ENCODE measurements around the gene EREG. TPM values are rescaled to one million over a fixed set of nuclear protein-coding genes. Genes with fewer than 3 reads are reported as not detected.

EREG gene
- total RNA-seq, 2 experiments from 2014 or later, result 0.58 to 0.59 TPM

DNA sequence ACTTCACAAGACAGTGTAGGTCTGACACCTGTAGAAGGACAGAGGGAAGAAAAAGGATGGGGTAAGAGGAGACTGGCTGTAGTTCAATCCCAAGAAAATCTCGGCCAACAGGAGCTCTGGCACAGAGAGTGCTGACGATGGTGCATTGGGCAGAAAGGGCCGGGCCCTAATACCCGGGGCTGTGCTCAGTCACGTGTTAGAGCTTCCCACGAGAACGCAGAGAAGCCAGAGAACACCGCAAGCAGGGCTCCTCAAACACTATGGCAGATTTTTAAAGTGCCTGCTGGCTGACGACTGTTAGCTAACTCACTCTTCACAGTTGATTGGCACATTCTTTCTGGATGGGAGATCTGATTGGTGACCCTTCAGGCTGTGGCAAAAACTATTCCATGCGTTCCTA, 35.5 kb downstream of the EREG start:
- ATAC-seq (ENCODE audit: poor library complexity), result no peak

DNA sequence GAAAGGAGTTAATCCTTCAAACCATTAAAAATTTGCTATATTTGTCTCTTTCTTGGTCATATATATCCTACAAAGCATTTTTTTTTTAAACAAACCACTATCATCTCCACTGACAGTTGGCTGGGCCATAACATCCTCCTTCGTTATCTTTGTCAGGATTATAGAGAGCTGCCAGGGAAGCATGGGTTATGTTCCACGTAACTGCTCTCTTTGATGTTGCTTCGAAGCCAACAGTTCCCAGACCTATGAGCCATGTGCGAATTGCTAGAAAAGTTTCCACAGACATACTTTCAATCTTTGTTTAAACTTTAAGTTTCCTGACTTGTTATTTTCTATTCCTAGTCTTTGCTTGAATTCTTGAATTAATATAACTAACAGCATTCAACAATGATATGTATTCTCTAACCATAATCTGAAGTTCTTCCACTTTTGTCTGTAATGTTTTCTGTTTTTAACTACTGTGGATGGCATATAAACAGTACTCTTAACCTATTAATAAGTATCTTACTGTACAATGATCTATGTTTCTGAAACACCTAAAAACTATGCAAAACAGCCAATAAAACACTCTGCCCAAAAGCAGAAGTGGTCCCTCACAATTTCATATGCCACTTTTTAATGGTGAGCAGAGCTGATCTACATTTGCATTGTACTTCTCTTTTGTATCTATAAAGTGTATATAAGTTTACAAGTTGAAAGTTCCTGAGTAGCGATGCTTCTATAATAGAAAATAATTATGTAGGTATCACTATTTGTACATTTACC, 37.9 kb downstream of the EREG start:
- H3K9me3 ChIP-seq (ENCODE audit: control insufficient read depth in 1 of 2, insufficient read depth in 1 of 2, low read length in 2 of 2), result peaks cover 0 to 6% of the 10 kb centered on the region in 2 experiments
- no peaks in the 10 kb centered on the region for H3K27me3 ChIP-seq (ENCODE audit: control insufficient read depth in 1 of 2, insufficient read depth in 2 of 2, low read length in 2 of 2)
- no peaks in the 10 kb centered on the region for H3K4me1 ChIP-seq (ENCODE audit: insufficient read depth, low read length)
- H3K4me3 Mint-ChIP-seq, result no peak overlapping the region
- peaks cover 7% of the 10 kb centered on the region for H3K4me1 Mint-ChIP-seq (ENCODE audit: low read depth)
- no peaks in the 10 kb centered on the region for H3K36me3 ChIP-seq (ENCODE audit: insufficient read depth, low read length)
- H3K27ac ChIP-seq (ENCODE audit: low read depth in 1 of 2, low read length in 2 of 2), result no peak overlapping the region
- no peaks in the 10 kb centered on the region for H3K27me3 Mint-ChIP-seq
- intact Hi-C loops (cut with DNase I, micrococcal nuclease), result loop anchor here in 1 of 2 experiments (5.0 kb wide), 1 partner anchor 39 kb away; no protein-coding TSS in a partner anchor
- POLR2A ChIA-PET, result interaction anchor here (1.1 kb wide), 1 partner anchor 43 kb away, joined by 4 read pairs; no protein-coding TSS in a partner anchor
- CTCF ChIA-PET, result no interaction called here
- ATAC-seq (ENCODE audit: poor library complexity) (no peak), DNase-seq (no peak)
- no peak overlapping the region for H3K4me3 ChIP-seq (ENCODE audit: low read length)
- H3K9me3 Mint-ChIP-seq, result no peaks in the 10 kb centered on the region
- H3K27ac Mint-ChIP-seq, result no peak overlapping the region
- peaks cover 5% of the 10 kb centered on the region for H3K36me3 Mint-ChIP-seq (ENCODE audit: low read depth)
- TF ChIP-seq, protein P1, sequence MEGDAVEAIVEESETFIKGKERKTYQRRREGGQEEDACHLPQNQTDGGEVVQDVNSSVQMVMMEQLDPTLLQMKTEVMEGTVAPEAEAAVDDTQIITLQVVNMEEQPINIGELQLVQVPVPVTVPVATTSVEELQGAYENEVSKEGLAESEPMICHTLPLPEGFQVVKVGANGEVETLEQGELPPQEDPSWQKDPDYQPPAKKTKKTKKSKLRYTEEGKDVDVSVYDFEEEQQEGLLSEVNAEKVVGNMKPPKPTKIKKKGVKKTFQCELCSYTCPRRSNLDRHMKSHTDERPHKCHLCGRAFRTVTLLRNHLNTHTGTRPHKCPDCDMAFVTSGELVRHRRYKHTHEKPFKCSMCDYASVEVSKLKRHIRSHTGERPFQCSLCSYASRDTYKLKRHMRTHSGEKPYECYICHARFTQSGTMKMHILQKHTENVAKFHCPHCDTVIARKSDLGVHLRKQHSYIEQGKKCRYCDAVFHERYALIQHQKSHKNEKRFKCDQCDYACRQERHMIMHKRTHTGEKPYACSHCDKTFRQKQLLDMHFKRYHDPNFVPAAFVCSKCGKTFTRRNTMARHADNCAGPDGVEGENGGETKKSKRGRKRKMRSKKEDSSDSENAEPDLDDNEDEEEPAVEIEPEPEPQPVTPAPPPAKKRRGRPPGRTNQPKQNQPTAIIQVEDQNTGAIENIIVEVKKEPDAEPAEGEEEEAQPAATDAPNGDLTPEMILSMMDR (IDR thresholded peaks at IDR 0.05), result no peak

More for the DNA sequence above, 35.5 kb downstream of the EREG start:
- Mint-ChIP-seq H3K27ac (no peak overlapping the region), H3K9me3 (no peaks in the 10 kb centered on the region), H3K4me3 (peak overlapping the region; percentile 8), H3K27me3 (no peaks in the 10 kb centered on the region), H3K36me3 (ENCODE audit: low read depth) (peaks cover 5% of the 10 kb centered on the region), H3K4me1 (ENCODE audit: low read depth) (peaks cover 13% of the 10 kb centered on the region)
- Histone ChIP-seq H3K4me1 (ENCODE audit: insufficient read depth, low read length) (no peaks in the 10 kb centered on the region), H3K27ac (ENCODE audit: low read depth in 1 of 2, low read length in 2 of 2) (no peak overlapping the region), H3K9me3 (ENCODE audit: control insufficient read depth in 1 of 2, insufficient read depth in 1 of 2, low read length in 2 of 2) (peaks cover 0 to 6% of the 10 kb centered on the region in 2 experiments), H3K36me3 (ENCODE audit: insufficient read depth, low read length) (no peaks in the 10 kb centered on the region), H3K27me3 (ENCODE audit: control insufficient read depth in 1 of 2, insufficient read depth in 2 of 2, low read length in 2 of 2) (no peaks in the 10 kb centered on the region), H3K4me3 (ENCODE audit: low read length) (no peak overlapping the region)
- DNase-seq, result no peak
- intact Hi-C loops (cut with DNase I, micrococcal nuclease), result loop anchor here in 1 of 2 experiments (5.0 kb wide), 1 partner anchor 42 kb away; no protein-coding TSS in a partner anchor
- POLR2A ChIA-PET, result no interaction called here
- TF ChIP-seq, protein P1 (IDR thresholded peaks at IDR 0.05), result no peak
- CTCF ChIA-PET, result no interaction called here

DNA sequence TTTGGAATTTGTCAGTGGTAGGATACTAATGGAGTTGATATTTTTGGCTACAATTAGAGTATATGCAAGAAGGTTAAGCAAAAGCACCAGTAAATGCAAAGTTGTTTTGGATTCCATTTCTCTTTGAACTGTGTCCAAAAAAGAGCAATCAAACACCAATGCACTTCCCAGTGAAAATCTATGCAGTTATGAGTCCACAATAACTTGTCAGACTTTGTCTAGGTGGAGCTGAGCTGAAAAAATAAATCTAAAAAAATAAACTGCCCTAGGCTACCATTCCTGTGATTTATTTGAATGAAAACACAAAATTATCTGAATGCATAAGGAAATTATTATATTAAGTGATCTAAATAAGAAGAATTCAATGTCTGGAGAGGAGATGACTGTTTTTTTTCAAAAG, 42.9 kb downstream of the EREG start:
- no peaks in the 10 kb centered on the region for H3K9me3 ChIP-seq (ENCODE audit: control insufficient read depth in 1 of 2, insufficient read depth in 1 of 2, low read length in 2 of 2)
- ATAC-seq (ENCODE audit: poor library complexity), result no peak
- H3K9me3 Mint-ChIP-seq, result no peaks in the 10 kb centered on the region

More for the DNA sequence above, 42.9 kb downstream of the EREG start:
- no peak for DNase-seq
- Mint-ChIP-seq H3K27me3 (no peaks in the 10 kb centered on the region), H3K4me3 (no peak overlapping the region), H3K4me1 (ENCODE audit: low read depth) (no peaks in the 10 kb centered on the region), H3K36me3 (ENCODE audit: low read depth) (no peaks in the 10 kb centered on the region), H3K27ac (no peak overlapping the region)
- Histone ChIP-seq H3K4me3 (ENCODE audit: low read length) (no peak overlapping the region), H3K4me1 (ENCODE audit: insufficient read depth, low read length) (no peaks in the 10 kb centered on the region), H3K27me3 (ENCODE audit: control insufficient read depth in 1 of 2, insufficient read depth in 2 of 2, low read length in 2 of 2) (no peaks in the 10 kb centered on the region), H3K27ac (ENCODE audit: low read depth in 1 of 2, low read length in 2 of 2) (no peak overlapping the region), H3K36me3 (ENCODE audit: insufficient read depth, low read length) (no peaks in the 10 kb centered on the region)
- TF ChIP-seq, protein P1 (IDR thresholded peaks at IDR 0.05), result no peak
- ChIA-PET CTCF (no interaction called here), POLR2A (no interaction called here)
- intact Hi-C loops (cut with DNase I, micrococcal nuclease), result no loop called here

Data from CD4-positive, alpha-beta T cell (primary cell).